CD4-positive, alpha-beta memory T cell (primary cell): Measurements from ENCODE around the gene NAT8. TPM values are rescaled to one million over a fixed set of nuclear protein-coding genes. Genes with fewer than 3 reads are reported as not detected.
"Not testable (repeated sequence)": the region's sequence is repeated elsewhere in the genome, so short reads cannot be mapped to it uniquely, and the experiment has no call there.

Experiments used
- CTCF ChIA-PET: fragments of 350-600 bp; sonication (Branson Sonifier 250); formaldehyde crosslinking; loops from one replicate; lab custom pipeline; 2021; ENCODE audit warnings: inconsistent platforms; ENCODE audit not compliant: partially characterized antibody; lab: Charles Lee
- POLR2A ChIA-PET: fragments of 350-600 bp; sonication (Branson Sonifier 250); formaldehyde crosslinking; loops from one replicate; lab custom pipeline; 2021; ENCODE audit not compliant: partially characterized antibody; lab: Charles Lee
- DNase-seq, 5 donors: peaks; one replicate each; pipeline versions ENCODE4 v3.0.0 to v3.0.0-alpha.2; 2020 to 2022; ENCODE audit warnings: mixed read lengths in 1 of 5
- H3K27ac ChIP-seq: one replicate; pipeline ENCODE4 v1.7.0; 2013; ENCODE audit warnings: low read depth, low read length
- H3K27me3 ChIP-seq: 2 replicates; pipeline ENCODE4 v1.7.0; 2013; ENCODE audit warnings: mild to moderate bottlenecking, low read length, moderate library complexity; ENCODE audit not compliant: insufficient read depth
- H3K36me3 ChIP-seq: 2 replicates; pipeline ENCODE4 v1.7.0; 2013; ENCODE audit warnings: mild to moderate bottlenecking, low read length, moderate library complexity; ENCODE audit not compliant: insufficient read depth
- H3K4me1 ChIP-seq: 2 replicates; pipeline ENCODE4 v1.7.0; 2013; ENCODE audit warnings: mild to moderate bottlenecking, low read length, moderate library complexity; ENCODE audit not compliant: insufficient read depth
- H3K4me3 ChIP-seq, 2 donors: one replicate each; pipeline ENCODE4 v1.7.0; 2013; ENCODE audit warnings: low read length in 2 of 2, mild to moderate bottlenecking in 1 of 2
- H3K9me3 ChIP-seq, 2 donors: one replicate each; pipeline ENCODE4 v1.7.0; 2013; ENCODE audit warnings: low read length in 2 of 2, control low read depth in 1 of 2; ENCODE audit not compliant: control insufficient read depth in 1 of 2
- H3K27ac Mint-ChIP-seq, 7 donors: one replicate each; pipeline ENCODE4 v1.8.0; 2020 to 2021; ENCODE audit warnings: mixed read lengths in 7 of 7, mild to moderate bottlenecking in 6 of 7, inconsistent platforms in 3 of 7, moderate library complexity in 3 of 7
- H3K27me3 Mint-ChIP-seq, 2 donors: one replicate each; pipeline ENCODE4 v1.8.0; 2020 to 2021; ENCODE audit warnings: mixed read lengths in 2 of 2
- H3K36me3 Mint-ChIP-seq, 2 donors: one replicate each; pipeline ENCODE4 v1.8.0; 2020 to 2021; ENCODE audit warnings: mixed read lengths in 2 of 2, inconsistent platforms in 1 of 2, mild to moderate bottlenecking in 1 of 2
- H3K4me1 Mint-ChIP-seq, 4 donors: one replicate each; pipeline ENCODE4 v1.8.0; 2020 to 2021; ENCODE audit warnings: mixed read lengths in 4 of 4, mild to moderate bottlenecking in 1 of 4
- H3K4me3 Mint-ChIP-seq, 8 donors: one replicate each; pipeline ENCODE4 v1.8.0; 2020 to 2021; ENCODE audit warnings: mixed read lengths in 8 of 8, mild to moderate bottlenecking in 7 of 8, moderate library complexity in 6 of 8, inconsistent platforms in 3 of 8
- H3K9me3 Mint-ChIP-seq, 8 donors: one replicate each; pipeline ENCODE4 v1.8.0; 2020 to 2021; ENCODE audit warnings: mixed read lengths in 8 of 8, mild to moderate bottlenecking in 5 of 8, inconsistent platforms in 3 of 8, moderate library complexity in 1 of 8
- intact Hi-C: fragments of 100-400 bp; cut with micrococcal nuclease; formaldehyde crosslinking; loops from one replicate; pipeline ENCODE4 v1.15.1; 2023
- polyA plus RNA-seq, 2 donors: library from polyadenylated mRNA; unstranded; fragments of 300-500 nt; fragmentation: Illumina TruSeq; gene quantifications; one replicate each; pipeline ENCODE4 v1.2.3, GENCODE V29; 2021
- total RNA-seq, 2 experiments: library from RNA; stranded (reverse); gene quantifications; one replicate each; pipeline ENCODE4 v1.2.3, GENCODE V29; 2021

The NAT8 gene
- total and polyA plus RNA-seq, 4 experiments from 2014 or later = not detected

- Histone ChIP-seq H3K4me1 (no peaks in the 10 kb centered on the region), H3K27me3 (no peaks in the 10 kb centered on the region), H3K9me3 (peaks cover 0 to 5% of the 10 kb centered on the region in 2 donors), H3K27ac (no peak overlapping the region), H3K36me3 (no peaks in the 10 kb centered on the region), H3K4me3 (no peak overlapping the region)
- H3K4me1 Mint-ChIP-seq = no peaks in the 10 kb centered on the region
- DNase-seq = no peak
- ChIA-PET POLR2A (no interaction called here), CTCF (no interaction called here)
- H3K4me3 Mint-ChIP-seq = no peak overlapping the region
- peaks cover 0 to 18% (median 4%) of the 10 kb centered on the region in 8 donors for H3K9me3 Mint-ChIP-seq
- no peaks in the 10 kb centered on the region for H3K36me3 Mint-ChIP-seq
- intact Hi-C loops = no loop called here
- no peak overlapping the region for H3K27ac Mint-ChIP-seq
- H3K27me3 Mint-ChIP-seq = peaks cover 4 to 7% of the 10 kb centered on the region in 2 donors
Observed at GRCh38 chr2:73638429-73638828, 3.8 kb downstream of the NAT8 start.

GRCh38 chr2:73636977-73637376, 5.2 kb downstream of the NAT8 start:
- H3K36me3 ChIP-seq, POLR2A ChIA-PET, CTCF ChIA-PET, intact Hi-C loops, H3K4me3 ChIP-seq, DNase-seq, H3K27me3 ChIP-seq, H3K4me3 Mint-ChIP-seq, H3K27me3 Mint-ChIP-seq, H3K27ac Mint-ChIP-seq, H3K36me3 Mint-ChIP-seq, H3K4me1 Mint-ChIP-seq, H3K27ac ChIP-seq, H3K9me3 ChIP-seq, H3K4me1 ChIP-seq: not testable (repeated sequence)
- H3K9me3 Mint-ChIP-seq = peaks cover 0 to 18% (median 4%) of the 10 kb centered on the region in 8 donors

DNA sequence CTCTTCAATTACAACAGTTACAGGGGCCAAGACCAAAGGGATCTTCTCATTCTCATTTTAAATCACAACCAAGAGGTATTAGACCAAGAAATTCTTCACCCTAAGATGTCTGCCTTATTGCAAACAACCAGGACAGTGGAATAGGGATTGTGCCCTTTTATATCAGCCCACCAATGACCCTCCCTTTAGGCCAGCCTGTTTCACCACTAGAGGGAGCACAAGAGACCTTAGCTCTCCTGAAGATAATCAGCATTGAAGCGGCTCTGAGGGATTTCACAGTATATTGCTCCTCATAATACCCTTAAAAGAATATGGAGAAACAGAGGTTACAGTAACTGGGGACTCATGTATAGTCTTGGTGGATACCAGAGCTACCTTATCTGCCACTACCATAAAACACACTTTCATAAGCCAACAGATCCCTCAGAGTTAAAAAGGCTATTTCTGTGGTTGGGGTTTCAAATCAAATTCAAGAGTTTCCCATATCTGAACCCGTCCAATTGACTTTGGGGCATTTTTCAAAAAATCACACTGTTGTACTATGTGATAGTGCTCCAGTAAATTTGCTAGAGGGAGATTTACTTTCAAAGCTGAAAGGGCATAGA, 11.5 kb downstream of the NAT8 start:
- H3K27ac ChIP-seq, POLR2A ChIA-PET, H3K27me3 Mint-ChIP-seq, H3K4me1 ChIP-seq, H3K4me1 Mint-ChIP-seq, H3K4me3 ChIP-seq, H3K36me3 Mint-ChIP-seq, H3K4me3 Mint-ChIP-seq, H3K36me3 ChIP-seq, intact Hi-C loops, H3K9me3 ChIP-seq, H3K27me3 ChIP-seq, H3K27ac Mint-ChIP-seq: not testable (repeated sequence)
- peaks cover 0 to 17% (median 5%) of the 10 kb centered on the region in 8 donors for H3K9me3 Mint-ChIP-seq
- DNase-seq = peak in 4 of 5 donors; percentile 2 to 9 (median 5)
- CTCF ChIA-PET = interaction anchor here (1.0 to 1.4 kb wide), 3 partner anchors 11 to 62 kb away, joined by 3 to 4 read pairs (median 3); partner anchors contain the start of gene NAT8

- intact Hi-C loops, DNase-seq, H3K4me3 Mint-ChIP-seq, H3K36me3 ChIP-seq, H3K27me3 Mint-ChIP-seq, H3K4me3 ChIP-seq, H3K36me3 Mint-ChIP-seq, CTCF ChIA-PET, H3K9me3 ChIP-seq, H3K27ac ChIP-seq, H3K4me1 ChIP-seq, H3K4me1 Mint-ChIP-seq, H3K27ac Mint-ChIP-seq, H3K27me3 ChIP-seq, POLR2A ChIA-PET: not testable (repeated sequence)
- peaks cover 0 to 17% (median 5%) of the 10 kb centered on the region in 8 donors for H3K9me3 Mint-ChIP-seq
Observed at GRCh38 chr2:73628493-73628892, 13.7 kb downstream of the NAT8 start.

- H3K27me3 Mint-ChIP-seq, H3K4me1 Mint-ChIP-seq, H3K27ac ChIP-seq, H3K9me3 ChIP-seq, CTCF ChIA-PET, H3K4me3 ChIP-seq, intact Hi-C loops, H3K27me3 ChIP-seq, H3K36me3 ChIP-seq, H3K36me3 Mint-ChIP-seq, H3K4me1 ChIP-seq, DNase-seq, POLR2A ChIA-PET, H3K4me3 Mint-ChIP-seq: not testable (repeated sequence)
- peaks cover 0 to 17% (median 7%) of the 10 kb centered on the region in 8 donors for H3K9me3 Mint-ChIP-seq
- H3K27ac Mint-ChIP-seq = peak overlapping the region in 3 of 7 donors; percentile 2 to 48 (median 18)
Observed at GRCh38 chr2:73626237-73626636, 16.0 kb downstream of the NAT8 start.

DNA sequence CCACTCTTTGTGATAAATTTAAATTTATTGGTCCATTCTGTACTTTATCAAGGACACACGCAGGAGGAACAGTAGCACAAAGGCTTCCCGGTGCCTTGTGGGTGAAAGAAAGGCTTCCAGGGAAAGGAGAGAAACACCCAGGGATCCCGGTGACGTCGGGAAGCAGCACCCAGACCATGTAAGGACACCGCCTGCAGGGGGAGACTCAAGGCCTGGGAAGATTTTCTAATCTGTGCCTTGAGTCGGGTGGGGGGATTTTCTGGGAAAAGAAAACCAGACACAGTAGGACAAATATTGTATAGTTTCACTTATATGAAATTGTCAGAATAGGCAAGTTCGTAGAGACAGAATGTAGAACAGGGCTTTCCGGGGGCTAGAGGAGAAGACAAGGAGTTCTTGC, 17.6 kb downstream of the NAT8 start:
- POLR2A ChIA-PET, H3K27me3 ChIP-seq, H3K4me1 Mint-ChIP-seq, intact Hi-C loops, H3K36me3 Mint-ChIP-seq, H3K27ac ChIP-seq, H3K36me3 ChIP-seq, CTCF ChIA-PET, H3K4me3 Mint-ChIP-seq, H3K27ac Mint-ChIP-seq, DNase-seq, H3K27me3 Mint-ChIP-seq, H3K4me3 ChIP-seq, H3K4me1 ChIP-seq, H3K9me3 ChIP-seq: not testable (repeated sequence)
- H3K9me3 Mint-ChIP-seq = peaks cover 0 to 16% (median 7%) of the 10 kb centered on the region in 8 donors

- H3K4me3 Mint-ChIP-seq, H3K4me1 ChIP-seq, H3K27ac Mint-ChIP-seq: not testable (repeated sequence)
Observed at GRCh38 chr2:73624036-73624435, 18.2 kb downstream of the NAT8 start.

More at GRCh38 chr2:73624036-73624435, 18.2 kb downstream of the NAT8 start:
- H3K27me3 ChIP-seq, H3K36me3 ChIP-seq, POLR2A ChIA-PET, H3K4me1 Mint-ChIP-seq, DNase-seq, CTCF ChIA-PET, H3K4me3 ChIP-seq, intact Hi-C loops, H3K27ac ChIP-seq, H3K27me3 Mint-ChIP-seq, H3K9me3 ChIP-seq, H3K36me3 Mint-ChIP-seq: not testable (repeated sequence)
- H3K9me3 Mint-ChIP-seq = peaks cover 0 to 14% (median 6%) of the 10 kb centered on the region in 8 donors
